GM12801 (cell line): ENCODE results near the gene SMU1.

Source experiments
- TF ChIP-seq, protein P1 (sequence below): IDR thresholded peaks from one replicate; pipeline ENCODE4 v1.5.1; 2011; ENCODE audit warnings: control low read depth; ENCODE audit not compliant: insufficient read length; ENCODE audit errors: extremely low read depth

The SMU1 gene

DNA sequence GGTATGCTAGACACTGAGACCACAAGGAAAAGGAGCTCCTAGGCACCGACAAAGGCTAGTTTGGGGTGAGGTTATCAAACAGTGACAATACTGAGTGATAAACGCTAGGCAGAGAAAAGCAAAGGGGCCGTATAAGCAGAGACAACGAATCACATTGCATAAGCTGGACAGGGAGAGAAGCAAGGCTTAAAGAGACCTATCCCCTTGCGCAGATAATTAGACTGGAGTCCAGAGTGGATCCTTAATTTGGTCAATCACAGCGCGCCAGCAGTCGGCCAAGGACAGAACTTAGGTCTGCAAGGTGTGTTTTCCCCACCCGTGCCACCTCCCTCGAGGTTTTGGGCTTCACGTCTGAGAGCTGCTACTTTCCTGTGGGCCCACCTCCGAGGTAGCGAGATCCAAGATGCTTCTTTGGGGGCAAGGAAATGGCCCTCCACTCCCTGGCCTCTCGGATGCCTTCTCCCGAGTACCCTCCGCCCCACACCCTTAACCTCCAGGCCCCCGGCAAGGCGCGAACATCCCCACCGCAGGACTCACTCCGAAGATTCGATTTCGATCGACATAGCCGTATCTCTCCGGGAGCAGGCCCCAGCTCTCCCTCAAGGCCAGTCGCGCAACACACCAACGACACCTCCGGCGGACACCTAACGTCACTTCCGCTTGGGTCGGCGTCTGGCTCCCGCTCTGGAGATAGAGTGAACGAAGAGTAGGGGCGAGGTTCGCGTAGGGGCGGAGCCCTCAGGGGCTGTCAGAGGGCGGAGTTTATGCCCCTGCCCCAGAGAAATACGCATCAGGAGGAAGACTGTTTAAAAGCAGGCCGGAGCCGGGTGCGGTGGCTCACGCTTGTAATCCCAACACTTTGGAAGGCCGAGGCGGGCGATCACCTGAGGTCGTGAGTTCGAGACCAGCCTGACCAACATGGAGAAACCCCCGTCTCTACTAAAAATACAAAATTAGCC is at the start of gene SMU1:
SMU1 (minus strand) TSS at position 629 of the 959 bp plus-strand sequence; CDS start at position 563, 66 bp downstream.
- TF ChIP-seq, protein P1, sequence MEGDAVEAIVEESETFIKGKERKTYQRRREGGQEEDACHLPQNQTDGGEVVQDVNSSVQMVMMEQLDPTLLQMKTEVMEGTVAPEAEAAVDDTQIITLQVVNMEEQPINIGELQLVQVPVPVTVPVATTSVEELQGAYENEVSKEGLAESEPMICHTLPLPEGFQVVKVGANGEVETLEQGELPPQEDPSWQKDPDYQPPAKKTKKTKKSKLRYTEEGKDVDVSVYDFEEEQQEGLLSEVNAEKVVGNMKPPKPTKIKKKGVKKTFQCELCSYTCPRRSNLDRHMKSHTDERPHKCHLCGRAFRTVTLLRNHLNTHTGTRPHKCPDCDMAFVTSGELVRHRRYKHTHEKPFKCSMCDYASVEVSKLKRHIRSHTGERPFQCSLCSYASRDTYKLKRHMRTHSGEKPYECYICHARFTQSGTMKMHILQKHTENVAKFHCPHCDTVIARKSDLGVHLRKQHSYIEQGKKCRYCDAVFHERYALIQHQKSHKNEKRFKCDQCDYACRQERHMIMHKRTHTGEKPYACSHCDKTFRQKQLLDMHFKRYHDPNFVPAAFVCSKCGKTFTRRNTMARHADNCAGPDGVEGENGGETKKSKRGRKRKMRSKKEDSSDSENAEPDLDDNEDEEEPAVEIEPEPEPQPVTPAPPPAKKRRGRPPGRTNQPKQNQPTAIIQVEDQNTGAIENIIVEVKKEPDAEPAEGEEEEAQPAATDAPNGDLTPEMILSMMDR = no peak

DNA sequence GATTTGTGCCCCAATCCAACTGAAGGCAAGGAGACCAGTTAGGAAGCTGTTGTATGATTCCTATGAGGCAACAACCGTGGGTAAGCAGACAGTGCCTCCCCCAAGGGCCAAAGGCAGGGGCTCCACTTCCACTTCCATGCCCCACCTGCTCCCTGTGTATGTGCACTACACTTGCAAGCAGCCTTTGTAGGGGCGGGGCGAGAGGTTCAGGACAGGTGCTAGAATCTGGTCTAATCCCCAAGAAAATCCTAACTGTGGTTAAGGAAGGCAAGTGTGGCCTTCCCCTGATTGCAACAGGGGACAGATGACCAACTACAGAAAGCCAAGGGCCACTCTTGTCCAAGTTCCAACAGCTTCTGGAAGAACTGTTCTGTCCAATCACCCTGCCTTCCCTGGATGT is 49.0 kb upstream of the SMU1 start:
- TF ChIP-seq, protein P1 = no peak

DNA sequence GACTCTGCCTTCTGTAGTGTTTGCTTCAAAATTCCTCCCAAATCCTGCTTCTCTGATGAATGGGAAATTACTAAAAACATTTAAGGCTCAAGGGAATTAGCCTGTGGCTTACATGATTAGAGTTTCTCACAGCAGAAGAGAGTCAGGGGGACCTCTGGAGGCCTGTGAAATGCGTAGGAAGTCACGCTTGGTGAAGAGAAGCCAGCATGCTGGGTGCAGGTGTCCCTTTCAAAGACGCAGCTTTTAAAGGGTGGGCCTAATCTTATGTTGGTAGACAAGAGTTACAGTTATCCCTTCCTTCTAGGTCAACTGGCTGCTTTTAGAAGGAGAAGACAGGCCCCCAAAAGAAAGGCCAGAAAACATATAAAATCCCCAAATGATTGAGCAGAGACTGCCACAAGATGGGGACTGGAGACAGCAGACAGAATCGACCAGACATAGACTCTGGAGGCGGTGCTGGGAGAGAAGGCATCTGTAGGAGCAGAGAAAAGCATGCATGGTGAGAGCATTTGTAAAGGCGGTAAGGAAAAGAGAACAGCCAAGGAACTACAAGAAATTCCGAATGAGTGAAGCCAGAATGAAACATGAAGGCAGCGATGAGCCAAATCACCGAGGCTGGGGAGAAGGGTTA is 48.4 kb upstream of the SMU1 start:
- TF ChIP-seq, protein P1 = no peak

DNA sequence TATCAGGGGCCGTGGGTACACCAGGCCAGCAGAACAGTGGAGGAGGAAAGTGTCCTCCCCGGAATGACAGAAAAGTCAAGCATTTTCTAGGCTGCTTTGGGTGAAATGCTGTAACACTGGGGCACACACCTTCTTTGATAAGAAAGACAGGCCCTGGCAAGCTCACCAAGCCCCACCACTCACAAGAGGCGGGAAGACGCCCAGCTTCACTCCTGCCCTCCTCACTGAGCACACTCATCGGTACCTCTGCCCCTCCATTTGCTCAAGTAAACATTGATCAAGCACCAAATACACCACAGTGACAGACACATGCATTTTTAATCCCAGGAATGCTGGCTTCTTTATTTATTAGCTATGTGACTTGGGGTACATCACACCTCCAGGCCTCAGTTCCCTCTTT is 47.6 kb upstream of the SMU1 start:
- TF ChIP-seq, protein P1 = no peak

DNA sequence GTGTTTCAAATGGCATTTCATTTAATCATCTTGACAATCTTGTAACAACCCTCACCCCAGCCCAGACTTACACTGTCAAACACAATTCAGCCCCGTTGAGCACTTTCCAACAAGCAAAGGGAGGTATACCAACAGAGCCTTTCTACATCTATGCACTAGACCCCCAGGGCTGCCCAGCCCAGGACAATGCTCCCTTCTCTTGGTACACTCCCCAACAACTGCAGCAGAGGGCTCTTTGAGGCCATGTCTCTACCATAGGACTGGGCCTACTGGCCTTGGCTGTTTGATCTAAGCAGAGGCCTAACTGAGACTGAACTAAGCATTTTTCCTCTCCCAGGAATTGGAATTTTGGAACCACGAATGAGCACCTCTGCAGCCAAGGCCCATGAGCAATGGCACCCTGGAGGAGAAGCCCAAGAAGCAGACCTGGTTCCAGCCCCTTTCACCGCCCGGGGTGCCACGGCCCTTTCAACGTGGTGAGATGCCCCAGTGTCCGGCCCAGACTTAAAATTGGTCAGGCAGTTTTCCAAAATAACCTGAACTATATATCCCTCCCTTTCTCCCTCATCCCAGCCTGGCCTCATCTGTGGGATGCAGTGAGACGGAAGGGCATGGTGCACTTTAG is 47.0 kb upstream of the SMU1 start:
- TF ChIP-seq, protein P1 = no peak

DNA sequence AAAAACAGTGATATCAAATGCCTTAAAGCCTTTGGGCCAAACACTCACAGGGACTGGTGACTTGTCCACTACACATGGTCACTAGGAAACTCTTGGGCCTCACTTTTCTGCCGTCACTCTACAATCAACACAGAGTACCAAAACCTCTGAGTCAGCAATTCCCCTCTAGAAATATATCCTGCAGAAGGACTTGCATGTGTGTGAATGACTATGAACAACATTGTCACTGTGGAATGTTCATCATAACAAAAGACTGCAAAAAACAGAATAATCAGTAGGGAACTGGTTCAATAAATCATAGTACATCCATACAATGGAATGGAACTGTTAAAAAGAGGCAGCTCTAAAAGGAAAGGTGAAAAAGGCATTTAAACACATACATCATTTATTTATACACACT is 44.1 kb upstream of the SMU1 start:
- TF ChIP-seq, protein P1 = no peak

DNA sequence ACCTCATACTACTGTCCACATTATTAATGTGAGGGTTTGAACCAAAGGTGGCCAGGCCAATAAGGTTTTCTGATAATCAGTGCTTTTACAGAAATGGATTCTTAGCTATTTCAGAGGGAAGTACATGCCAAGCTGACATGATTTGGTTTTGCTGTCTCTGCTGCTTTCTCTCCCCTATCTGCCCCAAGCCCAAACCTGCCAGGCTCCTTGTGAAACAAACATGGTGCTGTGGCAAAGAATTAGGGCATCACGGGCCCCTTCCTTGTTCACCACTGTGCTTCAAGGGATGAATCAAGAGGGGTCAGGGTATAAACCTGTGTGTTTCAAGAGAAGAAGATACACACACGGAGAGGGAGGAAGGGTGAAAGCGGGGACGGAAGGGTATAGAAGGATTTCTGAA is 41.3 kb upstream of the SMU1 start:
- TF ChIP-seq, protein P1 = no peak
